HG03095 (cell line): ENCODE measurements around the gene POU3F3.

Source experiments
- ATAC-seq: cut with Tn5 transposase; IDR thresholded peaks from one replicate; pipeline ENCODE4 v1.9.1; 2021; ENCODE audit warnings: moderate library complexity; ENCODE audit not compliant: unreplicated experiment

Gene POU3F3

GRCh38 chr2:104872866-104873688, 19.2 kb downstream of the POU3F3 start:
- ATAC-seq: peak; percentile 90

GRCh38 chr2:104873689-104874054, 19.8 kb downstream of the POU3F3 start:
- ATAC-seq: no peak

DNA sequence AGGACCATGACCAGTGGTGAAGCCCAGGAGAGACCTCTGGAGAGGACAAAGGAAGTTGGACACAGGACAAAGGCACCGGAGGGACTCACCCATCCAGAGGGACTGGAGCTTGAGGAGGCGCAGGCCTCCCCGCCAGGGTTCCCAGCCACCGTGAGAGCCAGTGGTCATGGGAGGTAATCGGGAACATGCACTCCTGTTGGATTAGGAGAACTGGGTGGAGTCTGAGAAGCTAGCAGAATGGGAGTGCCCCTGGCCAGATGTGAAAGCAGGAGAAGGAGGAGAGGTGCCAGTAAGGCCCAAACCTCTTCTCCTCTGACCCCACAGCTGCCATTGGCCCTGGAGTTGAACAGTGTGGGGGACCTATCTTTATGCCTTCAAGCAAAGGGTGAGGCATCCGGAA, 20.3 kb downstream of the POU3F3 start:
- ATAC-seq: no peak

GRCh38 chr2:104875262-104875661, 21.3 kb downstream of the POU3F3 start:
- no peak for ATAC-seq

DNA sequence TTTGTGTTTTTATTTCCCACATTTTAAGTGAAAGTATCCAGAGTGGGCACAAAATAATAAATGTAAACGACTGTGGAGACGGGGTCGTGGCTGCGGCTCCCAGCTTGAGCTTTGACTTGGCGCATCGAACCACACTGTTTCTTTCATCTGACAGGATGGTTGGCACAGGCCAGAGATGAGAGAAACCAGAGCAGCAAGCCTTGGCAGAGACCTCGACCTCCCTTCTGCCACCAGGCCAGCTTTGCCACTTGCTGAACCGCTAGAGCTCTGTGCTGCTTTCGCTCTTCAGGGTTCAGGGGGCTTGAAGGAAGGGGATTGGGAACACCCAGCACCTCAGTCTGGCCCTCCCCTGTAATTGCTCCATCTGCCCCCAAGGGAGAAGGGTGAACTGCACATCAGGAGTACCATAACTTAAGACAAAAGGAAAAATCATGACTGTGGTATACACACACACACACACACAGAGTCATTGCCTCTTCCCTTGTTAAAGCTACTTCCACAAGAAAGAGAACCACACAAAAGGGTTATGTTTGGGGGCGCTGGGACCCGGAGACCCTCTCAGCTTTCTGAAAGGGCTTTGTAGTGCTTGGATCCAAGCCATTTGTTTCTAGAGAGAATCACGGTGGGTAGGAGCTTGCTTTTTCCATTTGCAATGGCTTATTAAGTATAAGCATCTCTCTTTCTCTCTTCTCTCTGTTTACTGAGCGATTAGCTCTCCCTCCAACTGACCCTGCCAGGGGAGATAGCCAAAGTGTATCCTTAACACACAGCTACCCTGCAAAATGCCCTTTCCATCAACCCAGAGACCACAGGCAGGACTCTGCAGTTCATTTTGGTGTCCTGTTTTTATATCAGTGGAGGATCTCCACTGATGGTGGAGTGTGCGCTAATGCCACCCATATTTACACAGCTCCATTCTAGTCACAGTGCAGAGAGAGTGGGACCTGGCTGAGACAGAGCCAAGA, 23.0 kb downstream of the POU3F3 start:
- no peak for ATAC-seq

- ATAC-seq: no peak
These were observed 25.1 kb downstream of the POU3F3 start for GRCh38 chr2:104878863-104879512.

DNA sequence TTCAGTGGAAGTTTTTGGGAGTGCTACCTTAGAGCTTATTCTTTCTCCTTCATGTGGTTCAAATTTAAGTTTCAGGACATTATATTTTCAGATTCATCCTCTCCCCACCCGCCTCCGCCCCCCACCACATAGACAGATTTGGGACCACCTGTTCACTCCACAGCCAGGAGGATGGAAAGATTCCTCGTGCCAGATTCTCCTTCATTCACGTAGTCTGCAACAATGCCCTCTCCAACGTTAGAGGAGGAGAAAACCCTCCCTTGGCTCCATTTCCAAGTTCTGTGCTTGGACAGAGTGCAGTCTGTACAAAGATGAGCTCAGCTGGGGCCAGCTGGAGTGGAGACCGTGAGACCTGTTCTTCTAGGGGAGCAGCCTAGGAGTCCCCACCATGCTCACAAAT, 26.2 kb downstream of the POU3F3 start:
- no peak for ATAC-seq

DNA sequence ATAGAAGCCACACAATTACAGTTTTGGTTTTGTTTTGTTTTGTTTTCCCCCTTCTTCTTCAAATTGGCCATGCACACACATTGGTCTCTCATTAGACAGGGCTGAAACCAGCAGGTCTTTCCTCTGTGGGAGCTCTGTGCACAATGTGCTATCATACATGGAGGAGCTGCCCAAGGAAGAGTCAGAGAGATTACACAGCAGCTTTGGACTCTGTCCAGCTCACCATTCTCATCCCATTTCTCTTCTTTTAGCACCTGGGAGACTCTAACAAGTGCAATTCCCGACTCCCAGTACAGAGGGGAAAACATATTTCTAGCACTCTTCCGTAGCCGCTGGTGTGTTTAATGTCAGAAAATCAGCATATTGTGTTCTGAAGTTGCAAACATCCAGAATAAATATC, 29.4 kb downstream of the POU3F3 start:
- no peak for ATAC-seq

- ATAC-seq: no peak
These were observed 31.3 kb downstream of the POU3F3 start for GRCh38 chr2:104885119-104885782.

- no peak for ATAC-seq
These were observed 33.8 kb downstream of the POU3F3 start for GRCh38 chr2:104887676-104888075.

DNA sequence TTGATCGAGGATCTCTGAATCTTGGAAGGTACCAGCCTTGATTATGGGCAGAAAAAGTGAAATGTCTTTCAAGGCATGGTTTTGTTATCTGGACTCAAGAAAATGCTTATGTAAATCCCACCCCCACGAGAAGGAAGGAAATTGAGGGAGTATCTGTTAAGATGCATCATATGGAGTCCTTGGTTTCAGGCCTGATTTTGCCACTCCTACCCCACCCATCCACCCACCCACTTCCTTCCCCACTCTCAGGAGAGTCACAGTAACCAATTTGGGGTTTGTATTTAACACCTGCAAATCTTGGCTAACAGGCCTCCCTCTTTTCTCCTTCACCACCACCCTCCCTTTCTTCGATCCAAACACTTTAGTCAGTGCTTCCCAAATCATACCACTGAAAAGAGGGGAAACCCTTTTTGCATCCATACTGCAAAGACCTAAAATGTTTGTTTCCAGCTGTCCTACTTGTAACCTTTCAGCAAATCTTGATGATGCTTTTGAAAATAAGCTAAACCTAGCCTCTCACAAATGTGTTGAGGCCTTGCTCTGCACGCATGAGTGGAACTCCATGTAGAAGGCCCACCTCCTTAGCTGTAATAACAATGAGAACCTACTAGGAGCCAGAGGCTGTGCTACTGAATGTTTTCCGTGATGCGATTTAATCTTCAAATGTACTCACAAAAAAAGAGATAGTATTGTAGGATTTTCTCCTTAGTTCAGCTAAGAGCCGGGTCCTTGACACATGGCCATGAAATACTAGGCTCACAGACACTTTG, 34.8 kb downstream of the POU3F3 start:
- ATAC-seq: no peak

DNA sequence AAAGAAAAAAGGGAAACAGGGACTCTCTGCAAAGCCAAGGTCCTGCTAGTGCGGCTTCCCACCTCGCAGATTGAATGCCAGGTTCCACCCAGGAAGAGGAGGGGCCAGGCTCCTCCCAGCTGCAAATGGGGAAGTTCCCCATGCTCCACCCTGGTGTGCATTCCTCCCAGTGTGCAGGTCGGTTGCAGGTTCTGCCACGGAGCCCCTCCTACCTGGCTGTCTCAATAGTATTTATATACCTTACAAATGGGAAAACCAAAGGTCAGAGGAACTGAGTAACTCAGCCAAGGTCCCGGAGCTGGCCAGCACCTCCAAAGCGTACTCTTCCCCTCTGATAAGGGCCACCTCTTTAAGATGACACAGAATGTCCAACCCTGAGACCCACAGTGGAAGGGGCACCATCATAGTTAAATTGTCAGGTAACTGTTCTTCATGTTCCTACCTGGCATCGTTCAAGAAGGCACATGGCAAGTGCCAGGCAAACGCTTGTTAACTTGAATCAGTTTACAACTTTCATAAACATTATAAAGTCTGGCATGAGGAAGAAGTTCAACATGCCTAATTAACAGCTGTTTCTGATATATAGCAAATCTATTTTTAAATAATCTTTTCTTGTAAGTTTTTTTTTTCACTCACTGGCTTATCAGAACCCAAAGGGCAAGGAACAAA, 35.5 kb downstream of the POU3F3 start:
- no peak for ATAC-seq

DNA sequence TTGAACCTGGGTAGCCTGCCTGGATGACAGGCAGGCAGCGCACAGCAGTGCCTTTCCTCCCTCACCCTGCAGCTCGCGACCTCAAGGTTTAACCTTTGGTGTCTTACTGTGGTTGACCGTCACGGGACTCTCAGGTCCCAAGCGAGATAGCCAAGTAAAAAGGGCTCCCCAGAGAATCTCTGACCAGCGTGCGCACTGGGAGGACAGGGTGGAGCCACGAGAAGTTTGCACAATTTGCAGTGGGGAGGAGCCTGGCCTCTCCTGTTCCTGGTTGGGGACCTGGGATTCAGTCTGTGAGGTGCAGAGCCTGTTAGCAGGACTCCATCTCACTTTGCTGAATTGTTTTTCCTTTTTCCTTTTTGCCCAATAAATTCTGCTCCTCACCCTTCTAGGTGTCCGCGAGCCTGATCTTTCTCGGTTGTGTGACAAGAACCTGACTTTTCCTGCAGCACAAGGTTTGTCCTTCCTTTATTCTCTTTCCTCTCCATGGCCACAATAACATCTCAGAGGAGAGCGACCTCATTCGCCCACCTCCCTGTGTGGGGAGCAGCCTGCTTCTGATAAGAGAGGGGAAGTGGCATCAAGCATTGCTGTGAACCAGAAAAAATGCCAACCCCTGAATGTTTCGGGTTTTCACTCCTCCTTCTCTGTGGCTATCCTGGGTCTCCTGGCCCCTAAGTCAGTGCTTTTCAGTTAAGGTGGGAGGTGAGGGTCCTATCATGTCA, 36.2 kb downstream of the POU3F3 start:
- no peak for ATAC-seq

- no peak for ATAC-seq
These were observed 36.8 kb downstream of the POU3F3 start for GRCh38 chr2:104890685-104891069.

DNA sequence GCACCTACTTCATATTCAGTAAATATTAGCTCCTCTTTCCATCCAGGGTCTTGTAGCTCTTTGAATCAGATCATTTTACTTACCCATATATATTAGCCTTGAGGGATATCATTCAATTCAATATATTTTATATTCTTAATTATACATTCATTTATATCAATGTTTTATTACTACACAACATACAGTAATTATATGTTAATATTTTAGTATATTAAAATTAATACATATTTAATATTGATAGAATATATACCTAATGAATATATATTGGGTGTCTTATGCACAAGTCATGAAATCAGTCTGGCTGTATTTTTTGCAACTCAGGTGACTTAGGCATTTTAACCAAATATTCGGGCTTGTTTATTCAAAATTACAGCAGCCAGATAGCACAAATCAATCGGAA, 37.2 kb downstream of the POU3F3 start:
- no peak for ATAC-seq

DNA sequence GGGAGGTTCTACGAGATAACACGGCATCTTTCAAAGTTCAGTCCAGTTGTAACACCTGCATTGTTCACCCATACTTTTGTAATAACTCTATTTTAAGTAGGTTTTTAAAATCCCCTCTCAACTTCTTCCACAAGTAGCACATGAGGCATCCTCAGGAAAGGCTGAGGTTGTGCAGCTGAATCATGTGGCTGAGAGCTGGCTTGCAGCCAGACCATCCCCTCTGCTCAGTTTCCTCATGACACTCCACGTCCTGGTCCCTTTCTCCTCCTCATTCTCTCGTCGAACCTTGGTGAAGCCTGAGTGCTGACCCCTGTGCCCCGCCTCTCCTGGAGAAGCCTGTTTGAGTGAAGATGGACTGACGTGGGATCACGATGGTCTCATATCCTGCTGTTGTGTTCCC, 42.5 kb downstream of the POU3F3 start:
- ATAC-seq: no peak

- ATAC-seq: no peak
These were observed 43.7 kb downstream of the POU3F3 start for GRCh38 chr2:104897515-104898184.

- no peak for ATAC-seq
These were observed 46.7 kb downstream of the POU3F3 start for GRCh38 chr2:104900608-104901007.
